ENCODE results near the gene ZC3H12C.

The ZC3H12C gene

GRCh38 chr11:110077831-110078325, 15.3 kb upstream of the ZC3H12C start:
- peak; percentile 87 to 89 for ATAC-seq

GRCh38 chr11:110078923-110079544, 14.2 kb upstream of the ZC3H12C start:
- no peak for ATAC-seq

DNA sequence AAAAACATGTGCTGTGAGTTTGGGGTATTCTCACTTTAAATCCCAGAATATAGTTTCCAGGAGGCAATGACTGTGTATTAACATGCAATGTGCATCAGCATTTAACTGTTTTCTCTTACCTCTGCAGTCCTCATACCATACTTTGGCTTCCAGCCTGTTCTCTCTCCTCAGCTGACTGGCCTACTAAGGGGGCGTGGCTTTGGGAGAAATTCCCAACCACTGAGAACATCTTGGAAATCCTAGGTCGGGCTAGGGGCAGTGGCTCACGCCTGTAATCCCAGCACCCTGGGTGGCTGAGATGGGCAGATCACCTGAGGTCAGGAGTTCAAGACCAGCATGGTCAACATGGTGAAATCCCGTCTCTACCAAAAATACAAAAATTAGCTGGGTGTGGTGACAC, 13.5 kb upstream of the ZC3H12C start:
- ATAC-seq = no peak

DNA sequence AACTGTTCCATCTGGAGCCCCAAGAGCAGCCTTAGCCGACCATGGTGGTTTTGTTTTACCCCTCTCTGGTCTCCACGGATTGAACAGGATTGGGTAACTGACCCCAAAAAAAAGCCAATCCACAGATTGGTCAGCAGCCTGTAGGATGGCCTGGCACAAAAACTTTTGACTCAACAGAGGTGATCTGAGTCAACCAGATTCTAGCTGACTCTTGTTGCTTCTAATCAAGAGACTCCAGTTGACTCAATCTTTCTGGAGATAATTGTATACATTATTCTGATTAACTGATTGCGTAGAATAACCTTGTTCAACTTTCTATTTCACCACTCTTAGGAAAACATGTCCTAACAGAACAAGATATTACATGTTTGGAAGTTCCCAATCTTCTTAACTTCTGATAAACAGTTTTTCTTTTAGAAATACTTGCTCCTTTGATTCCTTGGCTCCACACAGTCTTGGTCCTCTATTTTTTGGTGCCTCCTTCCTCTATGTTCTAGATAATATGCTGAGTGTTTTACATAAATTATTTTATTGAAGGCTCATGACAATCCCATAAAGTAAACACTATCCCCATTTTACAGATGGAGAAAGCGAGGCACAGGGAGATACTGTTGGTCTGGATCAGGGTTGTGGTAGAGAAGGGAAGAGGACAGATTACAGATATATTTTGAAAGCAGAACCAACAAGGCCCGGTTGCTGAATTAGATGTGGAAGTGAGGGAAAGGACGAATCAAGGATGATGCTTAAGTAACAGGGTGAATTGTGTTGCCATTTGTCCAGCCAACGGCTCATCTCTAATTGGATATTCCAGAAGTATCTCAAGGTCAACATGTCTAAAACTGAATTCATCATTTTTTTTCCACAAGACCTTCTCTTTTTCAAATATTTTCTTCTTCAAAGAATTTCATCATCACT, 11.5 kb upstream of the ZC3H12C start:
- ATAC-seq = peak; percentile 11 to 35

DNA sequence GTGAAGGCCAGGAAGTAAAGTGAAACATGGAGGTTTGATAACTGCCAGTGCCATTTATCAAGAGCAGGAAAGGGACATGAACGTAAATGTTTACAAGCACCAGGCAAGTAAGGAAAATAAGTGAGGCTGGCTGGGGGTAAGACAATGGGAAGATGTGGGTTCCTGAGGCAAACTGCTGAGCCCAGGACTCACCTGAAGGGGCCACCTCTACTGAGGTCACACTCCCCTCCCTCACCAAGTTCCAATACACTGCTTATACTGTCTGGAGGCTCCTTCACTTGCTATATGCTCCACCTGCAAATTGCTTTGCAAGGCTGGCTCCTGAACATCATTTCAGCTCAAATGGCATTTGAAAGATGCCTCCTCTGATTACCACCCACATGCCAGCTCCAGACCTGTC, 10.3 kb upstream of the ZC3H12C start:
- ATAC-seq = no peak

GRCh38 chr11:110085255-110085838, 7.8 kb upstream of the ZC3H12C start:
- ATAC-seq = no peak

GRCh38 chr11:110086892-110087309, 6.3 kb upstream of the ZC3H12C start:
- no peak for ATAC-seq

DNA sequence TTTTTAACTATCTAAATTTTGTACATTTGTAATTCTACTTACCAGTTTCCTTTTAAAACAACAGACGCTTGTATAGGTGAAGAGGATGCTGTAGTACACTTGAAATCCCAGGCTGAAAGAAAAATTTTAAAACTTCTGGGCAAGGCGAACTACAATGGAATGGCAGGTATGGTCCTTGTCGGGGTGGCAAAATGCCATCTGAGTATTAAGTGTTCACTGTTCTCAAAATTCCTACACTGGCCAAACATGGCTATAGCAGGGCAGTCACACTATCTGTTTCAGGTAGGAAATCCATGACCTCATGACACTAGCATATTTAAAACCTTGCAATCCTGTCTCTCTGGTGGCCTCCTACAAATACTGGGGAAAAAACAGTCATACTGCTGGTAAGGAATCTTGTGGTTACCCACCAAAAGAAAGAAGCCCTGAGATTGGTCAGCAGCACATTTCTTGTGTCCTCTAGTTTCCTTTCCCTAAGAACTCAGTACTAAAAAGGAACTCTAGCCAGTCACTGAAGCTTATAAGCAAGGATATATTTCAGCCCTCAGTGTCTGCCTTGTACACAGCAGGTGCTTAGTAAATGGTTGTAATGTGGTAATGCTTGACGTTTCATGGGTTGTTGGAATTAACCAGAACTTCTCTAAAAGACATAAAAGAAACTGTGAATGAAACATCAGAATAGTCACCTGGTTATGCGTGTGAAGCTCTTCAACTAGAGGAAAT, 5.2 kb upstream of the ZC3H12C start:
- ATAC-seq = no peak

DNA sequence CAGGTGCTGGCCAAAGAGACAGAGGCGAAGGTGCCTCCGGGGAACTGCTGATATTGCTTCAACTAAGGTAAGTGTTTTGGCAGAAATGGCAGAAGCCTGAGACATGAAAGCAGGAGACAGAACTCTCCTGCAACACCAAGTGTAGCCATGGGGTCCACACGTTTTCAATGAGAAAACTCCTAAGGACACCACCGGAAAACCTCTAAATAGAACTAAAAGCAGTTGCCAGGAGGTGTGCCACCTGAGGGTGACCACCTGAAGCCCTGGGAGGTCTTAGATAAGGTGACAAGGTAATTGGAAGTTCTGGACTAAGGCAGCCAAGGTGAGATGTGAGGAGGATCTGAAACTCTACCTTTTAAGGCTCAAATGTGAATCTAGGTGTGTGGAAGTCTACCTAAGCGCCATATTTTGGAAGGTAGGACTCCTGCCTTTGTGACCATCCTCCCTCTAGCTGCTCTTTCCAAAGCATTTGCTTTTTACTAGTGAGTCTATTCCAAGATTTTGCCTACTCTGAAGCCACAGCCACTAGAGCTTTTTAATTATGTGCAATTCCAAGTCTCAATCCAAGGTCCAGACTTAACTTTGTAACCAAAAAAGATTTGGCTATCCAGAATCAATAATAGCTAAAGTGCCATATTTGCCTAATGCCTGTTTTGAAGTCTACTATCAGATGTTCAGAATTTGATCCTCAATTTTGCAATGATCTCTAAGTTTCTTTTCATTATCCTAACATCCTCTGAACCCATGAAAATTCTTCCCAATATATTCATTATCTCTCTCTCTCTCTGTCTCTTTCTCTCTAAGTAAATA, 4.5 kb upstream of the ZC3H12C start:
- no peak for ATAC-seq

DNA sequence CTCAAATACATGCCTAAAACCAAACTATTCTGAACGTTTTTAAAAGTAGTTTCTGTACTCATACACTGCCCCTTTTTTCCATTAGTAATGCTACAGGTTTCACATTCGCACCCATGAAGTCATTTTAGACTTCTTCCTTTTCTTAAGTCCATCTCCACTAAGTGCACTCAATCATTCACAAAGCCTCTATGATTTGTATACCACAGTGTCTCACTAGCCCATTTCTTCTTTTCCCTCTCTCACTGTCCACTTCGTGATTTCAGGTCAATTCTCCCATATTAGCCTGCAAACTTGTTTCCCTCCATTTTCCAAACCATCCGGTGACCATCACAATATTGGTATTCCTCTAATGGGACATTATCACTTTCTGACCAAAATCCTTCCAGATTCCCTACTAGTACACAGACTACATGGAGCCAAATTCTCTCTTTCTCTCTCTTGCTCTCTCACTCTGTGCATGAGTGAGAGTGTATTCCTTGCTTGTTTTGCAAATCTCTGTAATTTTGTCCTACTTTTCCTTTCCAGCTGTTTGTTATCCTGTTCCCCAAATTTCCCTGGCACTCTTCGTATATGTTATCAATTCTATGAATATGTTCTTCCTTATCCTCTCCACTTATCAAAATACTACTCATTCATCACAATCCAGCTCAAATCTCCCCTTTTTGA, 3.4 kb upstream of the ZC3H12C start:
- ATAC-seq = peak in 1 of 2 donors; percentile 4

DNA sequence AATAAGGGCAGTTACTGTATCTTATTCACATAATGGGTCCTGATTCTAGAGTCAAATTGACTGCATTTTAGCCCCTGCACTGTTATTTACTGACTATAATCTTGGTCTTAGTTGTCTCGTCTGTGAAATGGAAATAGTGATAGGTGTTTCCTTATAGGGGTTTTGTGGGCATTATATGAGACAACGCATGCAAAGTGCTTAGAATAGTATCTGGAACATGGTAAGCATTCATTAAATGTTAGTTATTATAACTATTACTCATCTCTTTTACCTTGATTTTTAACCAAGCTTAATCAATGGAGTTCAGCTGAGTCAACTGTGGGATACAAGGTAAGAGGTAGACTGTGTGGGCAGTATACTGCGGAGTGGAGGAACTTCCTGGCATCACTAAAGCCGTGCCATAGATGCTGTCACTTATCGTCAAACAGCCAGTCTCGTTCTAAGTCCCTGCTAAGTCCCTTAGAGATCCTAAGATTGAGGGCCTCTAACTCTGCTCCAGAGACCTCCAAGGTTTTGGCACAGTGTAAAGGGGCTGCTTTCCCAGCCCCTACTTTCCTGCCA, 2.6 kb upstream of the ZC3H12C start:
- ATAC-seq = peak; percentile 51 to 61

DNA sequence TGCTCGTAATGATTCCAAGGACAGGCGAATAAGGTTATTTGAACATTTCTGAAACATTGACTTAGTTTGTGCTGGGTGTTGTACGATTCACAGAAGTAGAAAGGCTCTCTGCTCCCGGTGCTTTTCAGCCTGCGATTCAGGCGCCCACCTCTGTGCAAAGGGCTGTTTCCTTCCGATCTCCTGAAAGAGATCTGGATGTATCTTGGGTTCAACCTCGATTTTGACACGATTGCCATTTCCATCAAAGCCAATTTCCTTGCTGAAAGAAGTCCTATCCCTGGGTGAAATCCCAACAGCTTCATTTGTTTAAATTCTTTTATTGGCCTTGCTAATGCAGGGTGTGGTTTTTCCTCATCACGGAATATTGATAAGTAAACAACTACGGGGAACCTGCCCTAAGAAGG, 1.1 kb upstream of the ZC3H12C start:
- no peak for ATAC-seq

GRCh38 chr11:110093407-110094297, 460 bp downstream of the ZC3H12C start:
- ATAC-seq = peak in 1 of 2 donors; percentile 3

GRCh38 chr11:110094298-110095285, 1.4 kb downstream of the ZC3H12C start:
- no peak for ATAC-seq

DNA sequence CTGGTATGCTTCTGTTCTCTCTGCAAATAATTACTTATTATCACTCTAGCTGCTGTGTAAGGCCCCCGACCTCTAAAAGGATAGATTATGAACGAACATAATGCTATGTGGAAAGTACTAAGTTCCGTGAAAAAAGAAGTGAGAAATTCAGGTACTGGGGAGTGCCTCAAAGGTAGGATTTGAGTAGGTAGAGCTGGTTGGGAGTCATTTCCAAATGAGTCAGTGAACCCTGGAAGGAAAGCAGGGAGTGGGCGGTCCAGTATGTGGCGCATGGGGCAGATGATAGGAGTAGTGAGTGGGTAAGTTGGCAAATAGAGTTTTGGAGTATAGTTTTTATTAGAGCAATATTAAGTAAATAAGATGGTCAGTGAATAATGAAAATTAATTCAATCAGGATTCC, 2.4 kb downstream of the ZC3H12C start:
- no peak for ATAC-seq

DNA sequence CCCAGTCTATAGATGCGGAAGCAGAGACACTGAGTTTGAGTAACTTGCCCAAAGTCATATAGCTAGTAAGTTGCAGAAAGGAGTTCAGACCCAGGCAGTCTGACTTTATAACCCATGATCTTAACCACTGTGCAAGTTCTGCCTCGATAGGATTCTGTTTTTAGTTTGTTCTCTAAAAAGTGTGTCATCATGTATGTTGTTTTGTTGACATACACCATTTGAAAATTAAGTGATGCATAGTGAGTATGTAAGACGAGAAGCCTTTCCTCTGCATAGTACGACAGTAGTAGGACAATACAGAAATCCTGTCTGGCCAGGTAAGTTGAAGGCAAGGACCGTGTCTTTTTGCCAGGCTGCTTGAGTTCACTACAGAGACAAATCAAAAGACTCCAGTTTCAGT, 3.3 kb downstream of the ZC3H12C start:
- ATAC-seq = no peak

- peak in 1 of 2 donors; percentile 8 for ATAC-seq
These were observed 4.3 kb downstream of the ZC3H12C start for GRCh38 chr11:110097459-110098012.

- peak; percentile 45 to 46 for ATAC-seq
These were observed 5.5 kb downstream of the ZC3H12C start for GRCh38 chr11:110098645-110099044.

Measured in activated CD4-positive, CD25-positive, alpha-beta regulatory T cell treated with anti-CD3 and anti-CD28 coated beads, Interleukin-2, amount 50 U/mL, for 24 hours (primary cell).